Erythroblast (primary cell): ENCODE results near the gene GEMIN7.

Experiments used
- GATA1 ChIP-seq: IDR thresholded peaks from 2 replicates; pipeline ENCODE4 v1.6.1; 2011; ENCODE audit warnings: low read depth, mild to moderate bottlenecking, control low read depth, low read length, moderate library complexity
- POLR2A ChIP-seq: IDR thresholded peaks from 2 replicates; pipeline ENCODE4 v1.6.1; 2011; ENCODE audit warnings: mild to moderate bottlenecking, low read length

- TF ChIP-seq POLR2A (no peak), GATA1 (no peak)
Observed at GRCh38 chr19:45045671-45046353, 33.2 kb upstream of the GEMIN7 start.
